Measurements from ENCODE around the gene CRAMP1. TPM values are rescaled to one million over a fixed set of nuclear protein-coding genes. Genes with fewer than 3 reads are reported as not detected.

CRAMP1 gene
- total and polyA plus RNA-seq, 3 donors from 2014 or later = 54.1 to 65.1 (median 54.8) TPM

- no peaks in the 10 kb centered on the region for H3K36me3 ChIP-seq (ENCODE audit: low read depth, missing control alignments)
- peak; percentile 37 for DNase-seq
- TF ChIP-seq POLR2A (IDR thresholded peaks at IDR 0.05) = no peak
- TF ChIP-seq CTCF (IDR thresholded peaks at IDR 0.05) = no peak
- WGBS, 2 donors = 84 to 86% methylated on average over 5 of the region's 5 CpGs
- H3K27me3 ChIP-seq = no peaks in the 10 kb centered on the region
- H3K27ac ChIP-seq = no peak overlapping the region
- no peak overlapping the region for H3K4me3 ChIP-seq
- H3K4me1 ChIP-seq = no peaks in the 10 kb centered on the region
- intact Hi-C loops (cut with DNase I; ENCODE audit: low total_unique reads) = no loop called here
- no peaks in the 10 kb centered on the region for H3K9me3 ChIP-seq
Measured at GRCh38 chr16:1579214-1579613, 32.9 kb upstream of the CRAMP1 start.

GRCh38 chr16:1580256-1580655 lies 31.9 kb upstream of the CRAMP1 start:
- Histone ChIP-seq H3K27ac (no peak overlapping the region), H3K4me3 (no peak overlapping the region), H3K4me1 (no peaks in the 10 kb centered on the region), H3K9me3 (no peaks in the 10 kb centered on the region), H3K36me3 (ENCODE audit: low read depth, missing control alignments) (no peaks in the 10 kb centered on the region), H3K27me3 (no peaks in the 10 kb centered on the region)
- DNase-seq = no peak
- TF ChIP-seq CTCF (IDR thresholded peaks at IDR 0.05) (no peak), POLR2A (IDR thresholded peaks at IDR 0.05) (no peak)
- intact Hi-C loops (cut with DNase I; ENCODE audit: low total_unique reads) = no loop called here
- WGBS, 2 donors = 91 to 97% methylated on average over 12 of the region's 12 CpGs

- Histone ChIP-seq H3K27ac (no peak overlapping the region), H3K27me3 (no peaks in the 10 kb centered on the region), H3K9me3 (no peaks in the 10 kb centered on the region), H3K4me3 (no peak overlapping the region), H3K36me3 (ENCODE audit: low read depth, missing control alignments) (no peaks in the 10 kb centered on the region), H3K4me1 (no peaks in the 10 kb centered on the region)
- no peak for DNase-seq
- intact Hi-C loops (cut with DNase I; ENCODE audit: low total_unique reads) = no loop called here
- 90 to 97% methylated on average over 6 of the region's 6 CpGs for WGBS, 2 donors
- TF ChIP-seq CTCF (IDR thresholded peaks at IDR 0.05) (no peak), POLR2A (IDR thresholded peaks at IDR 0.05) (no peak)
Measured at GRCh38 chr16:1580956-1581355, 31.2 kb upstream of the CRAMP1 start.

- intact Hi-C loops (cut with DNase I; ENCODE audit: low total_unique reads) = no loop called here
- Histone ChIP-seq H3K27ac (no peak overlapping the region), H3K4me3 (no peak overlapping the region), H3K36me3 (ENCODE audit: low read depth, missing control alignments) (no peaks in the 10 kb centered on the region), H3K9me3 (no peaks in the 10 kb centered on the region), H3K4me1 (no peaks in the 10 kb centered on the region), H3K27me3 (no peaks in the 10 kb centered on the region)
- TF ChIP-seq CTCF (IDR thresholded peaks at IDR 0.05) (no peak), POLR2A (IDR thresholded peaks at IDR 0.05) (no peak)
- WGBS, 2 donors = 83 to 89% methylated on average over 9 of the region's 9 CpGs
- no peak for DNase-seq
Measured at GRCh38 chr16:1581804-1582203, 30.4 kb upstream of the CRAMP1 start.

GRCh38 chr16:1583180-1583579 lies 29.0 kb upstream of the CRAMP1 start:
- WGBS, 2 donors = 86 to 88% methylated on average over 15 of the region's 15 CpGs
- no peaks in the 10 kb centered on the region for H3K9me3 ChIP-seq
- intact Hi-C loops (cut with DNase I; ENCODE audit: low total_unique reads) = no loop called here
- no peak overlapping the region for H3K27ac ChIP-seq
- no peaks in the 10 kb centered on the region for H3K36me3 ChIP-seq (ENCODE audit: low read depth, missing control alignments)
- H3K4me3 ChIP-seq = no peak overlapping the region
- DNase-seq = no peak
- no peaks in the 10 kb centered on the region for H3K4me1 ChIP-seq
- TF ChIP-seq POLR2A (IDR thresholded peaks at IDR 0.05) (no peak), CTCF (IDR thresholded peaks at IDR 0.05) (no peak)
- H3K27me3 ChIP-seq = no peaks in the 10 kb centered on the region
